ENCODE data around the gene YTHDF1.

The YTHDF1 gene

GRCh38 chr20:63219447-63219821, 3.5 kb upstream of the YTHDF1 start:
- Histone ChIP-seq H3K4me3 (ENCODE audit: low read depth, low read length) (no peak overlapping the region), H3K9ac (no peak overlapping the region), H2AFZ (no peak overlapping the region), H3K79me2 (peaks cover 11% of the 10 kb centered on the region), H3K9me3 (ENCODE audit: control insufficient read depth, low read length) (no peaks in the 10 kb centered on the region), H3K27ac (no peak overlapping the region), H3K4me2 (ENCODE audit: low read length) (no peak overlapping the region), H3K27me3 (ENCODE audit: control insufficient read depth, insufficient read depth, low read length) (no peaks in the 10 kb centered on the region), H3K36me3 (ENCODE audit: control insufficient read depth, insufficient read depth, low read length) (no peaks in the 10 kb centered on the region), H3K4me1 (peaks cover 8% of the 10 kb centered on the region)
- no peak for TF ChIP-seq CTCF (IDR thresholded peaks at IDR 0.05)

- H3K27ac ChIP-seq: no peak overlapping the region
These were observed 2.9 kb upstream of the YTHDF1 start for GRCh38 chr20:63218701-63219446.

GRCh38 chr20:63217706-63218105, 1.8 kb upstream of the YTHDF1 start:
- no peak overlapping the region for H2AFZ ChIP-seq
- H3K36me3 ChIP-seq (ENCODE audit: control insufficient read depth, insufficient read depth, low read length): no peaks in the 10 kb centered on the region
- peaks cover 12% of the 10 kb centered on the region for H3K4me1 ChIP-seq
- H3K4me3 ChIP-seq (ENCODE audit: low read depth, low read length): no peak overlapping the region
- H3K27ac ChIP-seq: no peak overlapping the region
- TF ChIP-seq CTCF (IDR thresholded peaks at IDR 0.05): no peak
- no peaks in the 10 kb centered on the region for H3K9me3 ChIP-seq (ENCODE audit: control insufficient read depth, low read length)
- no peaks in the 10 kb centered on the region for H3K27me3 ChIP-seq (ENCODE audit: control insufficient read depth, insufficient read depth, low read length)
- H3K79me2 ChIP-seq: peaks cover 28% of the 10 kb centered on the region
- H3K4me2 ChIP-seq (ENCODE audit: low read length): no peak overlapping the region
- H3K9ac ChIP-seq: no peak overlapping the region

More at GRCh38 chr20:63218701-63219446, 2.9 kb upstream of the YTHDF1 start:
- no peaks in the 10 kb centered on the region for H3K9me3 ChIP-seq (ENCODE audit: control insufficient read depth, low read length)
- H3K36me3 ChIP-seq (ENCODE audit: control insufficient read depth, insufficient read depth, low read length): no peaks in the 10 kb centered on the region
- H3K27me3 ChIP-seq (ENCODE audit: control insufficient read depth, insufficient read depth, low read length): no peaks in the 10 kb centered on the region
- no peak overlapping the region for H3K4me2 ChIP-seq (ENCODE audit: low read length)
- H2AFZ ChIP-seq: no peak overlapping the region
- H3K79me2 ChIP-seq: peaks cover 17% of the 10 kb centered on the region
- no peak for TF ChIP-seq CTCF (IDR thresholded peaks at IDR 0.05)
- H3K9ac ChIP-seq: no peak overlapping the region
- no peak overlapping the region for H3K4me3 ChIP-seq (ENCODE audit: low read depth, low read length)
- H3K4me1 ChIP-seq: peaks cover 12% of the 10 kb centered on the region

GRCh38 chr20:63216849-63217471, 1.0 kb upstream of the YTHDF1 start:
- peaks cover 13% of the 10 kb centered on the region for H3K4me1 ChIP-seq
- H3K4me3 ChIP-seq (ENCODE audit: low read depth, low read length): peak overlapping the region; percentile 77
- peak overlapping the region; percentile 98 for H3K4me2 ChIP-seq (ENCODE audit: low read length)
- peaks cover 36% of the 10 kb centered on the region for H3K79me2 ChIP-seq
- no peaks in the 10 kb centered on the region for H3K9me3 ChIP-seq (ENCODE audit: control insufficient read depth, low read length)
- peak overlapping the region; percentile 87 for H3K27ac ChIP-seq
- no peaks in the 10 kb centered on the region for H3K36me3 ChIP-seq (ENCODE audit: control insufficient read depth, insufficient read depth, low read length)
- H3K27me3 ChIP-seq (ENCODE audit: control insufficient read depth, insufficient read depth, low read length): no peaks in the 10 kb centered on the region
- no peak for TF ChIP-seq CTCF (IDR thresholded peaks at IDR 0.05)
- H2AFZ ChIP-seq: peak overlapping the region; percentile 95
- no peak overlapping the region for H3K9ac ChIP-seq
